Medulla oblongata (tissue), 1 donor: Measurements from ENCODE around the gene KLF8.
A peak's percentile ranks its signal among the peaks of the same experiment; 100 is the strongest.
"Not testable (repeated sequence)": the region's sequence is repeated elsewhere in the genome, so short reads cannot be mapped to it uniquely, and the experiment has no call there.

ENCODE experiments used
- DNase-seq: peaks from one replicate; pipeline ENCODE4 v3.0.0-alpha.2; 2015; ENCODE audit errors: extremely low spot score

Gene KLF8

DNA sequence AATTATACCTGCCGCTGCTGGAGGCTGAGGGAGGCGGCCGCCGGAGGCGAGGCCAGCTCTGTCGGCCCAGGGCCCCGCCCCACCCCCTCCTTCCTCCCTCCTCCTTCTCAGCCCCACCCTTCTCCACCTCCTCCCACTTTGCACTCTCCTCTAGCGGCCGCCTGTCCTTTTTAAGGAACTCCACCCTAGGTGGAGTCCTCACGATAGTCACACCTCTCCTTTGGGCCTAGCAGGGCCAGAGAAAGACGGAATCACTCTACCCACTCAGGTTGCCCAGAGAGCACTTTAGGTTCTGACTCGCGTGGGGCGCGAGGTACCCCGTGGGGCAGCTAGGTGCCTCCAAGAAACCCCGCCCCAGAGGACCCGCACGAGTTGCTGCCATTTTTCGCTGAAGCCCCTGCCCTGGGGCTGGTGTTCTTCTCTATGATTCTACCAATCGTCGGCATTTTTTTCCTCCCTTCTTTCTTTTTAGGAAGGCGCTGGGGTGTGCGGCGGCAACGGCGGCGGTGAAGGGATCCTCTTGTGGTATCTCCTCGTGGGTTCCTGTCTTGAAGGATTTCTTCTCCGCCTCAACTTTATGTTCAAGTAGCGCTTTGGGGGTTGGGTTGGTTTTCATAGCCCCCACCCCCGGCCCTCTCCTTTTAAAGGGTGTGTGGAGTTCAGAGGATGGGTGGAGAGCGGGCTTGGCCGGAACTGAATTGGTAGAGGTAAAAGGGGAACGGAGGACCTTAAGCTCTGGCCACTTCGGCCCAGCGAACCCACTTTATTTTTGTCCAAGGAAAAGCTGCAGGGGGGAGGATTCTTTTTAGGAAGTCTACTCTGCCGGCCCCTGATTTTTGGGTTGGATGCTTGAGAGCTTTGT, at the start of gene KLF8:
TSS of gene KLF8 (plus strand) at position 136 of the 862 bp plus-strand sequence. CDS start 979 bp downstream, outside the sequence.
- peak; percentile 4 for DNase-seq

DNA sequence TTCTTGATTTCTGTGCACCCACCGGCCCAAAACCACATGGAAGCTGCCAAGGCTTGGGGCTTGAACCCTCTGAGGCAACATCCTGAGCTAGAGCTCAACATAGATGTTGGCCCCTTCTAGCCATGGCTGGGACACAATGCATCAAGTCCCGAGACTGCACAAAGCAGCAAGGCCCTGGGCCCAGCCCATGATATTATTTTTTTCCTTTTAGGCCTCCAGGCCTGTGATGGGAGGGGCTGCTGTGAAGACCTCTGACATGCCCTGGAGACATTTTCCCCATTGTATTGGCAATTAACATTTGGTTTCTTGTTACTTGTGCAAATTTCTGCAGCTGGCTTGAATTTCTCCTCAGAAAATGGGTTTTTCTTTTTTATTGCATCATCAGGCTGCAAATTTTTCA, 25.2 kb upstream of the KLF8 start:
- DNase-seq = not testable (repeated sequence)

GRCh38 chrX:56211701-56212100, 20.5 kb upstream of the KLF8 start:
- DNase-seq = no peak

DNA sequence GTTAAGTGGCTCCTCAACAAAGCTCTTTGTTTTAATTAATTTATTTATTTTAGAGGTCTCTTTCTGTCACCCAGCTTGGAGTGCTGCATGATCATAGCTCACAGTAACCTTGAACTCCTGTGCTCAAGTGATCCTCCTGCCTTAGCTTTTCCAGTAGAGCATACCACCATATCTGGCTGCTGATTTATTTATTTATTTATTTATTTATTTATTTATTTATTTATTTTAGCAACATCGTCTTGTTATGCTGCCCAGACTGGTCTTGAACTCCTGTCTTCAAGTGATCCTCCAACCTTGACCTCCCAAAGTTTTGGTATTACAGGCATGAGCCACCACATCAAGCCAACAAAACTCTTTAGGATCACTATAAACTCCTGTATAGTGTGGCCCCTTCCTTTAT, 15.8 kb upstream of the KLF8 start:
- DNase-seq = no peak

DNA sequence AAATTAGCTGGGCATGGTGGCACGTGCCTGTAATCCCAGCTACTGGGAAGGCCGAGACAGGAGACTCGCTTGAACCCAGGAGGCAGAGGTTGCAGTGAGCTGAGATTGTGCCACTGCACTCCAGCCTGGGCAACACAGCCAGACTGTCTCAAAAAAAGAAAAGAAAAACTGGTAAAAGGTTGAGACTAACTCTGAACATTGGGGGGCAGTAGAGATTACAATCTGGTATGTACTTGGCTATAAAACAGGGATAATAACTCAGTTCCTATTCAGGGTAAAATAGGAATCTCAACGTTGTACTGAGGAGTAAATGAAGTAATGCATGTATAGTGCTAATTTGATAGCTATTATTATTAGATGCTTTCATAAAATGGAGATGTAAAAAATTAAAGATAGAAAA, 12.5 kb upstream of the KLF8 start:
- DNase-seq = no peak

DNA sequence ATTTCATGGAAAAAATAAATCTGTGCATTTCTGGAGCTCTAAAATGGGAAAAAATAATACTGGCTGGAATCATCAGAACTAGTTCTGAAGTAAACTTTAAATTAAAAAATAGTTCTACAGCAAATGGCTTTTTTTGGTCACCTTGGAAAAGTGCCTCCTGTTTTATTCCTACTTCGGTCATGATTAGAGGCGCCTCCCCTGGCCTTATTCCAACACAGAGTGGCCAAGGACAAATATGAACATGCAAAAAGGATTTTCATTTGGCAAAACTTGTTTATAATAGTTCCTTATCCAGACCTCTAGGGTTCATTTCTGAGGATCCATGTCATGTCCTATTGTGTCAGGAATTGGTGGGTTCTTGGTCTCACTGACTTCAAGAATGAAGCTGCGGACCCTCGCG, 11.1 kb upstream of the KLF8 start:
- no peak for DNase-seq

- no peak for DNase-seq
These were observed 9.6 kb upstream of the KLF8 start for GRCh38 chrX:56222473-56223000.

DNA sequence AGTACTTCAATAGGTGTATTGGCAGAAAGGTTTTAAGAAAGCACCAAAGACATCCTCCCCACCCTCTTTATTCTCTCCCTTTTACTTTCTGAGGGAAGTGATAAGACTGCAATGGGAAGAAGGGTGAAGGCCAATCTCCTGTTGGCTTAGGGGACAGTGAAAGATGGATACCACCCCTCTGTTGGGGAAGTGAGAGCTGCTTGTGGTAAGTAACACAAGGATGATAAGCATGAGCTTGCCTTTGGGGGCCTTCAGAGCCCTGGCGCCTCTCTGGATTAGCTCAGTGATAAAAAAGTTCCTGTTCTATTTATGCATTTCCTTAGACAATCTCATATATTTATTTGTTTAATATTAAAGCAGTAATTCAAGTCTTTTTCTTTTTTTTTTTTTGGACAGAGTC, 5.2 kb upstream of the KLF8 start:
- DNase-seq = no peak

- DNase-seq = no peak
These were observed 3.2 kb upstream of the KLF8 start for GRCh38 chrX:56228914-56229313.

GRCh38 chrX:56231537-56232090, 542 bp upstream of the KLF8 start:
- DNase-seq = no peak

DNA sequence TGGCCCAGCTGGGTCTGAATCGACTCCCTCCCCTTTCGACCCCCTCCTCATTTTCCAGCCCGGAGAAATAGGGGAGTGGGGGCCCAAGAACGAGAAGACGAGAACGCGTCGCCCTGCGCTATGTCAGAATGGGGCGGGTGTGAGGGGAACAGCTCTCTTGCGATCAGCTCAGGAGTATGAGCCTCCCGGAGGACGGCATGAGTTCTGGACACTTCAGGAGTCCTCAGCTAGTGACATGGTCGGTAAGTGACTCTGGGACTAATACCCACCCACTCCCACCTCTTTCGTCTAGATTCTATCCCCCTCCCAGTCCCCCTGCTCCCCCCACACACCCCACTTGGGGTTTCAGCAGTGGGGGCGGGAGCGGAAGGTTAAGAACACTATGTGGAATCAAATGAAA, 944 bp downstream of the KLF8 start:
- DNase-seq = no peak

DNA sequence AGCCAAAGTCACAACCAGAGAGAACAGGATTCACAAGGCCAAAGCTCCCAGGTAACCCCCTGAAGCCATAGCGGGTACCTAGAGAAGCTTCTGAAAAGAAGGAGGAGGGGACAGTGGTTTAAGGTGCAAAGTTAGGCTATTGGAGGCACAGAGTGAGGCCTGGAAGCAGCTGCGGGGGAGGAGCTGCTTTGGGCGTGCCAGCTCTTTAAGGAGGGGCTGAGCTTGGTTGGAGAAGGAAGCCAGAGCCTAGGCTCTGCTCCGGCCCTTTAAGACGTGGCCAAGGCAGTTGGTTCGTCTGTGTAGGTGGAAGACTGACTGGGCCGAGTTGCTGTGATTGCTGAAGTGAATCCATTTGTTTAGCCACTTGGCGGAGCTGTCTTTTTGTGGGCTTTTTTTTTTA, 1.5 kb downstream of the KLF8 start:
- DNase-seq = peak; percentile 32

- DNase-seq = peak; percentile 57
These were observed 16.3 kb downstream of the KLF8 start for GRCh38 chrX:56248492-56248891.

DNA sequence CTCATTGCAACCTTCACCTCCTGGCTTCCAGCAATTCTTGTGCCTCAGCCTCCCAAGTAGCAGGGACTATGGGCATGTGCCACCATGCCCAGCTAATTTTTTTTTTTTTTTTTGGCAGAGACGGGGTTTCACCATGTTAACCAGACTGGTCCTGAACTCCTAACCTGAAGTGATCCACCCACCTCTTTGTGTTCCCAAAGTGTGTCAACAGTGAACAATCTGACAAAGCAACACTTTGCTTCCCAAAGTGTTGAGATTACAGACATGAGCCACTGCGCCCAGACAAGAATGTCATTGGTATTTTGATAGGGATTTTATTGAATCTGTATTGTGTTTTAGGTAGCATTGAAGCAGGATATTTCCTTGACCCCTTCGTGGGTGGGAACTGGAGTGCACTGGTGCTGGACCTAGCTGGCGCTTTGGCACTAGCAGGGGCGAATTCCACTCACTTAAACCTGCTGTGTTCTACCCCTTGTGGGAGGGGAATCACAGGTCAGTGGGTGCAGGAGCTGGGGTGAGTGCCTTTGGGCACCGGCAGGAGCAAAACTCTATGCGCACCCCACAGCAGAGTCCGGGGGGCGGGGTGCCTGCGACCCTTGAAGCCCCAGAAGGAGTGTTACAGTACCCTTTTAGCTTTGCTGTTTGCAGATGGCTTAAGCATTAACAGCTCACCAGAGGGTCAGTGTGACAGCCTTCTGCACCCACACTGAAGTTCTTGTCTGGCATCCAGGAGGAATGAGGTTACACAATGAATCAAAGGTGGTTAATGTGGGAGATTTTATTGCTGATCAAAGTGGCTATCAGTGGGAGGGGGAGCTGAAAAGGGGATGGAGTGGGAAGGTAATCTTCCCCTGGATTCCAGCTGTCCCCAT, 21.9 kb downstream of the KLF8 start:
- DNase-seq = no peak

DNA sequence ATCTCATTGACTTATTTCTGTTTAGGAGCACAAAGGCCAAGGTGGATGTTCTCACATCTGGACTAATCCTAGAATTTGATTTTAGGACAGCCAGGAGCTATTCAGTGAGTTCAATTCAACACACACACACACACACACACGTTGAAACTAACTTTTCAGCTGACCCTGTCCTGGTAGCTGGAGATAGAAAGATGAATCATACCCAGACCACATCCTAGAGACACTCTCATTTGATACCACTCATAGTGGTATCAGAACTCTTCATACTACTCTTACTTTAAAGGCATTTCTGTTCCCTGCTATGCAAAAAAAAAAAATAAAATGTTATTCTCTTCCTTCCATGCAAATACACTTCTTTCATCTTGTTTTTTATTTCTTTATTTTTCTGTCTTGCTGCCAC, 36.7 kb downstream of the KLF8 start:
- no peak for DNase-seq

DNA sequence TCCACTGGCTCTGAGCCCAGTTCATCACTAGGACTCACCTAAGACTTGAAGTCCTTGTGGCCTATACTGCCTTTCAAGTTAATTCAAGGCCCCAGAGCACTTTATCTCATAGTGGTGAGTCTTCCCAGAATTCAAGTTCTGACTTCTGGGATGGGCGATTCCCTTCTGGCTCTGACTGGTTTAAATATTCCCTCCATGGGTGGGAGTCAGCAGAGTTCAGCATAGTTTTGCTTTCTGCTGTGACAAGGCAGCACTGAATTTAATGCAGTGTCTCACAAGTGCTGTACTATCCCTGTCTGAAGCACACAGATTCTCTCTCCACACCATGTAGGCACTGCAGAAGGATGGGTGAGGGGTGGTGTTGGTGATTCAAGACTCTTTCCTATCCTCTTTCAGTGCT, 46.5 kb downstream of the KLF8 start:
- DNase-seq = no peak

DNA sequence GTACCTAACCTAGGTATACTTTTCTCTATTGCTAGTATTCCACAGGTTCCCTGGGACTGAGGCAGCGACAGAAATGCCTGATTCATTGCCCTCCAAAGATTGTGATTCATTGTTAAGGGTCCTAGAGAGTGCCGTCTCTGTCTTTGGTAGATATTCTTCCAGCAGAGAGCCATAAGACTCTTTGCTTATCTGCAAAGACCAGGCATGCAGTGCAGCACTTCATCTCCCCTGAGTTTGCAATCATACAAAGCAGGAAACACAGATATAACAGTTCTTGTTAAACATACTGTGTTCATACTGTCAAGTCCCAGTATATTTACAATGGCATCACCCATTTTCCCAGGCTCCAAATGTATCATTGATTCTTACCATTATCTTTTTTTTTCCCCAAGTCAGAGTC, 47.7 kb downstream of the KLF8 start:
- no peak for DNase-seq

DNA sequence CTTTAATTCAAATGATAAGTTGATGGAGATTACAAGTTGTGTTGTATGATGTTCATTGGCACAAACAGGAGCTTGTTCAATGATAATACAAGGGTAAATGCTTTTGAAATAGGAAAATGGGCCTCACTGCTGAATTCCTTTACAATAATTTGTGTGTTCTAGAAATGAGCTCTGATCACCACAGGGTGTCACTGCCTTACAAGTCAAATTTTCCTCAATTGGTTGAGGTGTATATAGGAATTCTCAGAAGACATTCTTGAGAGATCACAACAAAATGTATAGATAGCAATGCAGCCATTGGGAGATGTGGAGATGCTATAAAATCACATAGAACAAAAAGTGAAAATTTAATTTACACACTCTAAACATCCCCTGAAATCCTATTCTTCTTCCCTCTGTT, 49.6 kb downstream of the KLF8 start:
- DNase-seq = peak; percentile 5

- DNase-seq = no peak
These were observed 52.1 kb downstream of the KLF8 start for GRCh38 chrX:56284269-56284668.

DNA sequence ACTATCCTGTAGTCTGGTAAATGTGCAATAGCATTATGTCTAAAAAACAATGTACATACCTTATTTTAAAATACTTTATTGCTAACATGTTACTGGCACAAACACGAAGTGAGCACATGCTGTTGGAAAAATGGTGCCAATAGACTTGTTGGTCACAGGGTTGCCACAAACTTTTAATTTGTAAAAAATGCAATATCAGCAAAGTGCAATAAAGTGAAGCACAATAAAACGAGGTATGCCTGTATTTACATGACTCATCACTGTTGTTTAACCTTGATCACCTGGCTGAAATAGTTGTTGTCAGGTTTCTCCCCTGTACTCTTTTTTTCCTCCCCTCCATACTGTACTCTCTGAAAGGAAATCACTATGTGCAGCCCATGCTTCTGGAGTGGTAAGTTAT, 56.5 kb downstream of the KLF8 start:
- DNase-seq = no peak

DNA sequence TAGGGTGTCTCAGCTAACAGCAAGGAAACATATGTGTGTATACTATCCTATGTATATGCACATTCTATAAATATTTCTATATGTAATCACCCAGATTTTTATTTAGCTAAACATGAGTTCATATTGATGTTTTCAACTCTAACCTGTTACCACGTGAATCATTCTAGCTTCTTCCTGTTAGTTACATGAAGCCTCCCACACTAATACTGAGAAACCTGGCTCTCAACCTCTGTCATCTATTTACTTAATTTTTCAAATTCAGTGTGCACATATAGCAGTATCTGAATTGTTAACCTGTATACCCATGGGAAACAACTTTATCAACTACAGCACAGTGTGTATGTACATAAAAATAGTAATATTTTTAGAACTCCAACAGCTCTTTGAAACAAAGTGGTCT, 57.3 kb downstream of the KLF8 start:
- no peak for DNase-seq

GRCh38 chrX:56308726-56309125, 76.6 kb downstream of the KLF8 start:
- no peak for DNase-seq
